Fibroblast of skin of left quadriceps (primary cell): ENCODE data around the gene C2orf92.
"Not testable (repeated sequence)": the region's sequence is repeated elsewhere in the genome, so short reads cannot be mapped to it uniquely, and the experiment has no call there.

Experiments used
- DNase-seq, 2 experiments: peaks; one replicate each; pipeline ENCODE4 v3.0.0-alpha.2; 2013; ENCODE audit warnings: low read depth in 2 of 2

Gene C2orf92

GRCh38 chr2:97693476-97693875, 24.0 kb downstream of the C2orf92 start:
- DNase-seq, result no peak

GRCh38 chr2:97695744-97696143, 26.2 kb downstream of the C2orf92 start:
- no peak for DNase-seq

GRCh38 chr2:97697252-97698235, 28.0 kb downstream of the C2orf92 start:
- peak; percentile 47 to 52 for DNase-seq

- DNase-seq, result no peak
Observed at GRCh38 chr2:97698530-97698929, 29.0 kb downstream of the C2orf92 start.

- DNase-seq, result peak; percentile 16 to 30
Observed at GRCh38 chr2:97699765-97700444, 30.4 kb downstream of the C2orf92 start.

GRCh38 chr2:97701186-97701585, 31.7 kb downstream of the C2orf92 start:
- no peak for DNase-seq

GRCh38 chr2:97701851-97702465, 32.4 kb downstream of the C2orf92 start:
- DNase-seq, result no peak

- no peak for DNase-seq
Observed at GRCh38 chr2:97702731-97703470, 33.4 kb downstream of the C2orf92 start.

GRCh38 chr2:97703741-97704140, 34.2 kb downstream of the C2orf92 start:
- no peak for DNase-seq

- no peak for DNase-seq
Observed at GRCh38 chr2:97704989-97705388, 35.5 kb downstream of the C2orf92 start.

GRCh38 chr2:97706112-97706511, 36.6 kb downstream of the C2orf92 start:
- no peak for DNase-seq

- DNase-seq, result no peak
Observed at GRCh38 chr2:97706708-97707345, 37.3 kb downstream of the C2orf92 start.

GRCh38 chr2:97707362-97708047, 38.0 kb downstream of the C2orf92 start:
- DNase-seq, result no peak

- DNase-seq, result no peak
Observed at GRCh38 chr2:97708048-97708380, 38.5 kb downstream of the C2orf92 start.

- DNase-seq, result no peak
Observed at GRCh38 chr2:97708608-97709007, 39.1 kb downstream of the C2orf92 start.

GRCh38 chr2:97711394-97711711, 41.8 kb downstream of the C2orf92 start:
- no peak for DNase-seq

- DNase-seq, result not testable (repeated sequence)
Observed at GRCh38 chr2:97712175-97712574, 42.7 kb downstream of the C2orf92 start.

GRCh38 chr2:97712693-97713295, 43.3 kb downstream of the C2orf92 start:
- no peak for DNase-seq

- no peak for DNase-seq
Observed at GRCh38 chr2:97713296-97714083, 44.0 kb downstream of the C2orf92 start, which contains the start of gene ZAP70. TSS of gene ZAP70 (plus strand) at chr2:97713576. CDS start at chr2:97724037, 10,461 bp downstream.
